ENCODE results near the gene CRYGA.
"Not testable (repeated sequence)": the region's sequence is repeated elsewhere in the genome, so short reads cannot be mapped to it uniquely, and the experiment has no call there.

CRYGA gene

DNA sequence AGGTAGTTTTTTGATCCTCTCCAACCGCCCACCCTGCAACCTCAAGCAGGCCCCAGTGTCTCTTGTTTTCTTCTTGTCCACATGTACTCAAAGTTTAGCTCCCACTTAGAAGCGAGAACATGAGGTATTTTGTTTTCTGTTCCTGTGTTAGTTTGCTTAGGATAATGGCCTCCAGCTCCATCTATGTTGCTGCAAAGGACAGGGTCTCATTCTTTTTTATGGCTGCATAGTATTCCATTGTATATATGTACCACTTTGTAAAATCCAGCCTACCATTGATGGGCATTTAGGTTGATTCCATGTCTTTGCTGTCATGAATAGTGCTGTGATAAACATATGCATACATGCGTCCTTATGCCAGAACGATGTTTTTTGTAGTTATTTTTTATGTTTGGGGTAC lies 36.3 kb downstream of the CRYGA start:
- no peak for DNase-seq (ENCODE audit: low read depth in 1 of 2, low spot score in 1 of 2)

DNA sequence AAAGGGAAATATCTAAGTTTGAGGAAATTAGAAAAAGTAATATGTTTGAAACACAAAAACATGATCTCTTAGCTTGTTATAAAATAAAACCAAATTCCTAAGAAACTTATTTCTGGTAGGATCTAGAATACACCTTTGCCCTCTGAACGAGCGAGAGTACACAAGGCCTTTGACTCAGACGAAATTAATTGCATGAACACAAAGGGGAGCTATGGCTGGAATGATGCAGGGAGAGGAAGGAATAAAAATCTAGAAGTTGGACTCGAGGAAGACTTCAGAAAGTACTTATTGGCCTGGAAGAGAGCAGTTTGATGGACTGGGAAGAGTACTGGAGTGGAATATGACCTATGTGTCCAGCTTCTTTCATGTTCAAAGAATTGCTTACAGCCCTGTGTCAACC lies 38.1 kb downstream of the CRYGA start:
- DNase-seq (ENCODE audit: low read depth in 1 of 2, low spot score in 1 of 2), result no peak

DNA sequence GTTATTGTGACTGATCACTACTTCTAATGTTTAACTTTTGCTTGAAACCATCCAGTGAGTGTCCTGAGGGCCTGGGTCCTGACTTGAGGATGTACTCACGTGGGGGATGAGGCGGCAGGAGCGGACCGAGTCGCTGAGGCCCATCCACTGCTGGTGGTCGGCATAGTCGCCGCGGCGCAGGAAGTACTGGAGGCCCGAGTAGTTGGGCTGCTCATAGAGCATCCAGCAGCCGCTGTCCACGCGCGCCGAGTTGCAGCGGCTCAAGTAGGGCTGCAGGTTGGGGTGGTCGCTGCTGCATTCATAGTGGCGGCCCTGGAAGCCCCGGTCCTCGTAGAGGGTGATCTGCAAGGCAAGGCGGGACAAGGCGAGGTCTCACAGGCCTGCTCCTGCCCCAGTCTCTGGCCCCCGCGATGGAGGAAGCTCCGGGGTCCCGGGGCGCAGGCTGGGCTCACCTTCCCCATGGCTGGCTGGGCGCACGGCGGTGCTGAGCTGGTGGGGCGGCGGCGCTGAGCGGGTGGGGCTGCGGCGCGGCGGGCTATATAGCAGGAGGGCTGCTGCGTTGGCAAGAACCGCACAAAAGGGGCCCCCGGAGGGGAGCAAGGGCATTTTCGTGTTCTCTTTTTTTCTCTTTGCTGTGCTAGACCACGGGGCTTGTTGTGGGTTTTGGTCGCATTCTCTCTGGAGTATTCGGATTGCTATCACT lies 39.2 kb downstream of the CRYGA start, which contains the start of gene CRYGD:
CRYGD (minus strand) TSS at position 512 of the 703 bp plus-strand sequence; CDS start at position 461, 51 bp downstream.
- not testable (repeated sequence) for DNase-seq (ENCODE audit: low read depth in 1 of 2, low spot score in 1 of 2)

DNA sequence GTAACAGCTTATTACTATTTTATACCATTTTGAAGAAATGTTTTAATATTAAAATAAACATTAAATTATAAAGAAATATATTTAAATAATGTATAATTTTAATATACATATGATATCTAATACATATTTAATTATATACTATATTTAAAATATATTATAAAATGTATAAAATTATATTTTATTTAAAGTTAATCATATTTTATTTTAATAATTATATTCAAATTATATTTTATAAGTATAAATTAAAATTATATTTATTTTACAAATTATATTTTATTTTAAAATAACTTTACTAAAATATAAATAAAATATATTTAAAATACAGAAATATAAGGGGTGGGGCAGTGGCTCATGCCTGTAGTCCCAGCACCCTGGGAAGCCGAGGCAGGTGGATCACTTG lies 41.1 kb downstream of the CRYGA start:
- DNase-seq (ENCODE audit: low read depth in 1 of 2, low spot score in 1 of 2), result no peak

DNA sequence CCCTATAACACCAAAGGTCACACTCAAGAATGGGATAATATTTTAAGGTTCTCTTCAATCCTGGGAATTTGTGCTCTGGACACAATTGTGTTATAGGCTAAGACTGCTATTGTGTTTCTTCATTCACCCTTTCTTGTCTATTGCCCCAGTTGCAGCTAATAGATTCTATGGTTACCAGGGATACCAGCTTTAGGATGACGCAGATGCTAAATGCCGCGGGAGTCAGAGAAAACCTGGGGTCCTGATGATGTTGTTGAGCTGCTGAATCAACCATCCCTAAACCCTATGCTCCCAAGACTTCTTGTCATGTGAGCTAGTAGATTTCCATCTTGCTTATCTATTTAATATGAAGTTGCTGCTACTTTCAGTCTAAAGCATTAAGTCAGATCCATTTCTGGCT lies 44.5 kb downstream of the CRYGA start:
- no peak for DNase-seq (ENCODE audit: low read depth in 1 of 2, low spot score in 1 of 2)

DNA sequence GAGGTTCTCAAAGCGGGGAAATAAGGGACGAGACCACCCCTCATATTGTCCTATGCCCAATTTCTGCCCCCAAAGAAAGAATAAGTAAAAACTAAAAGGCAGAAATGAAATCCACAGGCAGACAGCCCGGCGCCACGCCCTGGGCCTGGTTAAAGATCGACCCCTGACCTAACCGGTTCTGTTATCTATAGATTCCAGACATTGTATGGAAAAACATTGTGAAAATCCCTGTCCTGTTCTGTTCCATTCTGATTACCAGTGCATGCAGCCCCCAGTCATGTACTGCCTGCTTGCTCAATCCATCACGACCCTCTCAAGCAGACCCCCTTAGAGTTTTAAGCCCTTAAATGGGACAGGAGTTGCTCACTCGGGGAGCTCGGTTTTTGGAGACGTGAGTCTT lies 46.0 kb downstream of the CRYGA start:
- not testable (repeated sequence) for DNase-seq (ENCODE audit: low read depth in 1 of 2, low spot score in 1 of 2)

DNA sequence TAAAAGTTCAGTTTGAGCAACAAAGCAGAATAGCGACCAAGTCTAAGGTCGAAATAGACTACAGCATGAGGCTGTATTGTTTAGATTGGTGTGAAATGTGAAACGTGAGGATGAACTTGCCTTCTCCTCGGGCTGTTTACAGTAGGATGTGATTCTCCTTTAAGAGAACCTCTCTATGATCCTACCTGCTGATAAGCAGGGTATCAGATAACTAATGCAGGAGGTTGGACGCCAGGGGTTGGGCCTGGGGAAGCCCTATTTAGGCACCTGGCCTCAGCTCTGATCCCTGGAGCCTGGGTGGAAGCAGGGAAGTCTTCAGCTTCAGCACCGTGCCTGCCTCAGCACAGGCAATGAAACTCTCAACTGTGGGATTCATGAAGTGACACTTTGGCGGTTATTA lies 50.4 kb downstream of the CRYGA start:
- no peak for DNase-seq (ENCODE audit: low read depth in 1 of 2, low spot score in 1 of 2)

DNA sequence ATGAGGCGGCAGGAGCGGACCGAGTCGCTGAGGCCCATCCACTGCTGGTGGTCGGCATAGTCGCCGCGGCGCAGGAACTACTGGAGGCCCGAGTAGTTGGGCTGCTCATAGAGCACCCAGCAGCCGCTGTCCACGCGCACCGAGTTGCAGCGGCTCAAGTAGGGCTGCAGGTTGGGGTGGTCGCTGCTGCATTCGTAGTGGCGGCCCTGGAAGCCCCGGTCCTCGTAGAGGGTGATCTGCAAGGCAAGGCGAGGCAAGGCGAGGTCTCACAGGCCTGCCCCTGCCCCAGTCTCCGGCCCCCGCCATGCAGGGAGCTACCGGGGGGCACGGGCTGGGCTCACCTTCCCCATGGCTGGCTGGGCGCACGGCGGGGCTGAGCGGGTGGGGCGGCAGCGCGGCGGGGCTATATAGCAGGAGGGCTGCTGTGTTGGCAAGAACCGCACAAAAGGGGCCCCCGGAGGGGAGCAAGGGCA lies 51.1 kb downstream of the CRYGA start:
- DNase-seq (ENCODE audit: low read depth in 1 of 2, low spot score in 1 of 2), result not testable (repeated sequence)

All from activated CD4-positive, alpha-beta T cell treated with anti-CD3 and anti-CD28 coated beads, Interleukin-2, amount 50 U/mL, for 24 hours (primary cell).